MM.1S (cell line): Measurements from ENCODE around the gene LRRC18.

Source experiments
- DNase-seq: peaks from one replicate; pipeline ENCODE4 v3.0.0-alpha.2; 2015
- H2AFZ ChIP-seq: fragments of 300-600 bp; sonication (generic); 2 replicates; pipeline ENCODE4 v1.6.0; 2016; ENCODE audit warnings: antibody characterized with exemption, low read length
- H3F3A ChIP-seq: fragments of 300-600 bp; sonication (generic); 2 replicates; pipeline ENCODE4 v1.6.1; 2016; ENCODE audit warnings: mild to moderate bottlenecking, antibody characterized with exemption, low read length, moderate library complexity, mixed read lengths; ENCODE audit not compliant: insufficient read depth
- H3K27ac ChIP-seq: fragments of 300-600 bp; sonication (generic); 2 replicates; pipeline ENCODE4 v1.5.1; 2016; ENCODE audit warnings: mild to moderate bottlenecking, low read length
- H3K27me3 ChIP-seq: fragments of 300-600 bp; sonication (generic); replicated peaks from 2 replicates; pipeline ENCODE4 v1.6.0; 2016; ENCODE audit warnings: low read length; ENCODE audit not compliant: insufficient read depth
- H3K36me3 ChIP-seq: fragments of 300-600 bp; sonication (generic); replicated peaks from 2 replicates; pipeline ENCODE4 v1.6.1; 2016; ENCODE audit warnings: mild to moderate bottlenecking, low read length, mixed read lengths; ENCODE audit not compliant: insufficient read depth
- H3K4me1 ChIP-seq: fragments of 300-600 bp; sonication (generic); 2 replicates; pipeline ENCODE4 v1.6.1; 2016; ENCODE audit warnings: low read length, mixed read lengths
- H3K4me2 ChIP-seq: fragments of 300-600 bp; sonication (generic); 2 replicates; pipeline ENCODE4 v1.6.0; 2016; ENCODE audit warnings: low read depth, low read length
- H3K4me3 ChIP-seq: fragments of 300-600 bp; sonication (generic); 2 replicates; pipeline ENCODE4 v1.5.1; 2016; ENCODE audit warnings: low read length, mixed read lengths
- H3K79me2 ChIP-seq: fragments of 300-600 bp; sonication (generic); 2 replicates; pipeline ENCODE4 v1.6.1; 2016; ENCODE audit warnings: mixed run types, low read length, mixed read lengths
- H3K9ac ChIP-seq: fragments of 300-600 bp; sonication (generic); 2 replicates; pipeline ENCODE4 v1.6.1; 2016; ENCODE audit warnings: low read length, mixed read lengths
- H3K9me2 ChIP-seq: fragments of 300-600 bp; sonication (generic); replicated peaks from 2 replicates; pipeline ENCODE4 v1.6.1; 2016; ENCODE audit warnings: mild to moderate bottlenecking, low read length, mixed read lengths; ENCODE audit not compliant: insufficient read depth
- H3K9me3 ChIP-seq: fragments of 300-600 bp; sonication (generic); replicated peaks from 2 replicates; pipeline ENCODE4 v1.6.1; 2016; ENCODE audit warnings: mild to moderate bottlenecking, low read length, mixed read lengths; ENCODE audit not compliant: insufficient read depth
- H4K20me1 ChIP-seq: fragments of 300-600 bp; sonication (generic); 2 replicates; pipeline ENCODE4 v1.6.1; 2016; ENCODE audit warnings: mild to moderate bottlenecking, low read length, moderate library complexity, mixed read lengths; ENCODE audit not compliant: insufficient read depth
- EZH2 ChIP-seq: fragments of 300-600 bp; sonication (generic); optimal IDR thresholded peaks from 2 replicates; pipeline ENCODE3; 2017; ENCODE audit warnings: low read depth, mild to moderate bottlenecking, antibody characterized with exemption, low read length, mixed read lengths
- EZH2phosphoT487 ChIP-seq: fragments of 300-600 bp; sonication (generic); IDR thresholded peaks from 2 replicates; pipeline ENCODE4 v1.6.1; 2018; ENCODE audit warnings: antibody characterized with exemption, low read length
- TF ChIP-seq, protein P1 (sequence below): fragments of 300-600 bp; sonication (generic); IDR thresholded peaks from 2 replicates; pipeline ENCODE4 v1.5.1; 2016; ENCODE audit warnings: antibody characterized with exemption, low read length, mixed read lengths

The LRRC18 gene

DNA sequence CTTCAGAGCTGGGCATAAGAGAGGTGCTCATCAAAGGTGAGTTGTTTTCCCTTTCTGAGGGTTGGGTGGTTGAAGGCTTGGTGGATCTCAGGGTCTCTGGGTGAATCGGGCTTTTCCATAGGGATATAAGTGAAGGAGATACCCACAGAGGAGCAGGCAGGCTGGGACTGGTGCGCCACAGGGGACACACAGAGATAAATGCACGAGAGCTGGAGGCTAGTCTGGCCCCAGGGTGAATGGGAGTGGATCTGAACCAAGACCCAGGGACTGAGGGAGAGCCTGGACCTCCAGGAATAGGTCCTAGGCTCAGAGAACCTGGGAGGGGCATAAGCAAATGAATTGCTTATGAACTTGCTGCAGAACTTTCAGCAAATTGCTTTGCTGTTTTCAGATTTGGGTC is 61.5 kb downstream of the LRRC18 start:
- H3K9me3 ChIP-seq, result no peaks in the 10 kb centered on the region
- no peaks in the 10 kb centered on the region for H3K27me3 ChIP-seq
- no peak overlapping the region for H3K4me2 ChIP-seq
- TF ChIP-seq EZH2, result no peak
- TF ChIP-seq, protein P1, sequence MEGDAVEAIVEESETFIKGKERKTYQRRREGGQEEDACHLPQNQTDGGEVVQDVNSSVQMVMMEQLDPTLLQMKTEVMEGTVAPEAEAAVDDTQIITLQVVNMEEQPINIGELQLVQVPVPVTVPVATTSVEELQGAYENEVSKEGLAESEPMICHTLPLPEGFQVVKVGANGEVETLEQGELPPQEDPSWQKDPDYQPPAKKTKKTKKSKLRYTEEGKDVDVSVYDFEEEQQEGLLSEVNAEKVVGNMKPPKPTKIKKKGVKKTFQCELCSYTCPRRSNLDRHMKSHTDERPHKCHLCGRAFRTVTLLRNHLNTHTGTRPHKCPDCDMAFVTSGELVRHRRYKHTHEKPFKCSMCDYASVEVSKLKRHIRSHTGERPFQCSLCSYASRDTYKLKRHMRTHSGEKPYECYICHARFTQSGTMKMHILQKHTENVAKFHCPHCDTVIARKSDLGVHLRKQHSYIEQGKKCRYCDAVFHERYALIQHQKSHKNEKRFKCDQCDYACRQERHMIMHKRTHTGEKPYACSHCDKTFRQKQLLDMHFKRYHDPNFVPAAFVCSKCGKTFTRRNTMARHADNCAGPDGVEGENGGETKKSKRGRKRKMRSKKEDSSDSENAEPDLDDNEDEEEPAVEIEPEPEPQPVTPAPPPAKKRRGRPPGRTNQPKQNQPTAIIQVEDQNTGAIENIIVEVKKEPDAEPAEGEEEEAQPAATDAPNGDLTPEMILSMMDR, result no peak
- H3K27ac ChIP-seq, result no peak overlapping the region
- no peaks in the 10 kb centered on the region for H3K36me3 ChIP-seq
- DNase-seq, result no peak
- no peak overlapping the region for H3K9ac ChIP-seq
- no peaks in the 10 kb centered on the region for H3F3A ChIP-seq
- H3K4me3 ChIP-seq, result no peak overlapping the region
- H3K79me2 ChIP-seq, result no peaks in the 10 kb centered on the region
- no peak overlapping the region for H2AFZ ChIP-seq
- H3K4me1 ChIP-seq, result no peaks in the 10 kb centered on the region
- no peaks in the 10 kb centered on the region for H4K20me1 ChIP-seq
- H3K9me2 ChIP-seq, result no peaks in the 10 kb centered on the region

DNA sequence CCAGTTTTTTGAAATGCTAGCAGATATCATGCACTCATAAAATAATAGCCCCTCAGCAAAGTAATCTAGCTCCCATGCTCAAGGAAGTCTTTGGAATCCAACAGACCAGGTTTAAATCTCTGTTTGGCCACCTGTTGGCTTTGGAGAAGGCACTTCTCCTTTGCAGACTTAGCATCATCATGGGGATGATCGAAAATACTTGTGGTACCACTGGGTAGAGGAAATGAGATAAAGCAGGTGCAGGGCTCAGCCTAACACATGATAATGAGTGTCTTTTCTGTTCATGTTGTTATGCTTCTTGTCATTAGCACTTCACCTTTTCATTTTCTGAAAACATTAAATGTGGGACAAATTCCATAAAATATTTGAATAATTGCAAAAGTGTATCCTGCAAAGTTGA is 67.4 kb downstream of the LRRC18 start:
- no peaks in the 10 kb centered on the region for H3F3A ChIP-seq
- DNase-seq, result no peak
- H3K4me3 ChIP-seq, result no peak overlapping the region
- no peaks in the 10 kb centered on the region for H4K20me1 ChIP-seq
- H3K36me3 ChIP-seq, result no peaks in the 10 kb centered on the region
- no peaks in the 10 kb centered on the region for H3K9me3 ChIP-seq
- H3K9me2 ChIP-seq, result no peaks in the 10 kb centered on the region
- H3K9ac ChIP-seq, result no peak overlapping the region
- no peaks in the 10 kb centered on the region for H3K79me2 ChIP-seq
- H3K4me2 ChIP-seq, result no peak overlapping the region
- H3K27ac ChIP-seq, result no peak overlapping the region
- TF ChIP-seq EZH2phosphoT487 (no peak), EZH2 (no peak)
- H3K4me1 ChIP-seq, result no peaks in the 10 kb centered on the region
- no peak overlapping the region for H2AFZ ChIP-seq
- no peaks in the 10 kb centered on the region for H3K27me3 ChIP-seq
